Endodermal cell (in vitro differentiated cells): ENCODE results near the gene CCT3. TPM values are rescaled to one million over a fixed set of nuclear protein-coding genes. Genes with fewer than 3 reads are reported as not detected.

ENCODE experiments used
- DNase-seq: peaks from one replicate; pipeline ENCODE4 v3.0.0-alpha.2; 2017
- H3K27ac ChIP-seq: 2 replicates; pipeline ENCODE4 v1.5.1; 2013; ENCODE audit warnings: mild to moderate bottlenecking, low read depth, low read length, moderate library complexity
- H3K27me3 ChIP-seq: 2 replicates; pipeline ENCODE4 v1.6.1; 2013; ENCODE audit warnings: mild to moderate bottlenecking, low read length, moderate library complexity; ENCODE audit not compliant: insufficient read depth, control insufficient read depth, poor library complexity, severe bottlenecking
- H3K36me3 ChIP-seq: 2 replicates; pipeline ENCODE4 v1.7.0; 2013; ENCODE audit warnings: mild to moderate bottlenecking, low read length, moderate library complexity; ENCODE audit not compliant: control insufficient read depth, insufficient read depth
- H3K4me1 ChIP-seq: one replicate; pipeline ENCODE4 v1.7.0; 2013; ENCODE audit warnings: low read length; ENCODE audit not compliant: control insufficient read depth, insufficient read depth
- H3K4me3 ChIP-seq: 2 replicates; pipeline ENCODE4 v1.5.1; 2013; ENCODE audit warnings: mild to moderate bottlenecking, low read length, moderate library complexity
- H3K9ac ChIP-seq: 2 replicates; pipeline ENCODE4 v1.6.1; 2013; ENCODE audit warnings: mild to moderate bottlenecking, low read length, moderate library complexity; ENCODE audit not compliant: poor library complexity, severe bottlenecking; ENCODE audit errors: extremely low read depth
- H3K9me3 ChIP-seq: 2 replicates; pipeline ENCODE4 v1.6.1; 2013; ENCODE audit warnings: mild to moderate bottlenecking, low read length, moderate library complexity; ENCODE audit not compliant: control insufficient read depth
- H3K27ac Mint-ChIP-seq: 2 replicates; pipeline ENCODE4 v1.8.0; 2020; ENCODE audit warnings: mixed read lengths
- H3K27me3 Mint-ChIP-seq: 2 replicates; pipeline ENCODE4 v1.8.0; 2021; ENCODE audit warnings: mild to moderate bottlenecking, mixed read lengths; ENCODE audit not compliant: insufficient read depth
- H3K36me3 Mint-ChIP-seq: 2 replicates; pipeline ENCODE4 v1.8.0; 2020; ENCODE audit warnings: low read depth, mixed read lengths
- H3K4me1 Mint-ChIP-seq: 2 replicates; pipeline ENCODE4 v1.8.0; 2020; ENCODE audit warnings: mixed read lengths
- H3K4me3 Mint-ChIP-seq: 2 replicates; pipeline ENCODE4 v1.8.0; 2020; ENCODE audit warnings: mild to moderate bottlenecking, moderate library complexity, mixed read lengths
- H3K9me3 Mint-ChIP-seq: 2 replicates; pipeline ENCODE4 v1.8.0; 2020; ENCODE audit warnings: mild to moderate bottlenecking, mixed read lengths
- WGBS, 2 experiments: methylation state at CpG; one replicate each; pipeline versions ENCODE4 v1.1.5 to v1.1.7; 2013; ENCODE audit warnings: missing lambda C conversion rate in 2 of 2, mixed read lengths in 1 of 2; ENCODE audit not compliant: insufficient coverage in 1 of 2, insufficient read length in 1 of 2; 5-methylcytosine and 5-hydroxymethylcytosine counted together
- total RNA-seq, 2 donors: library from RNA; stranded (reverse); fragmentation: NEBNext Ultra II Directional in 1 of 2; extraction: Animal tissue kit (Norgen Biotek cat#: 25700) in 1 of 2; gene quantifications; 2 replicates in 1 of 2; 3 replicates in 1 of 2; pipeline ENCODE4 v1.2.1, GENCODE V29; 2021
- TF ChIP-seq, protein P1 (sequence below): fragments of 200-600 bp; sonication (generic); conservative IDR thresholded peaks from 2 replicates; pipeline ENCODE4 v1.5.0; 2021; ENCODE audit warnings: antibody characterized with exemption, mild to moderate bottlenecking

CCT3 gene
- total RNA-seq, 2 donors from 2014 or later = 323 to 351 TPM

DNA sequence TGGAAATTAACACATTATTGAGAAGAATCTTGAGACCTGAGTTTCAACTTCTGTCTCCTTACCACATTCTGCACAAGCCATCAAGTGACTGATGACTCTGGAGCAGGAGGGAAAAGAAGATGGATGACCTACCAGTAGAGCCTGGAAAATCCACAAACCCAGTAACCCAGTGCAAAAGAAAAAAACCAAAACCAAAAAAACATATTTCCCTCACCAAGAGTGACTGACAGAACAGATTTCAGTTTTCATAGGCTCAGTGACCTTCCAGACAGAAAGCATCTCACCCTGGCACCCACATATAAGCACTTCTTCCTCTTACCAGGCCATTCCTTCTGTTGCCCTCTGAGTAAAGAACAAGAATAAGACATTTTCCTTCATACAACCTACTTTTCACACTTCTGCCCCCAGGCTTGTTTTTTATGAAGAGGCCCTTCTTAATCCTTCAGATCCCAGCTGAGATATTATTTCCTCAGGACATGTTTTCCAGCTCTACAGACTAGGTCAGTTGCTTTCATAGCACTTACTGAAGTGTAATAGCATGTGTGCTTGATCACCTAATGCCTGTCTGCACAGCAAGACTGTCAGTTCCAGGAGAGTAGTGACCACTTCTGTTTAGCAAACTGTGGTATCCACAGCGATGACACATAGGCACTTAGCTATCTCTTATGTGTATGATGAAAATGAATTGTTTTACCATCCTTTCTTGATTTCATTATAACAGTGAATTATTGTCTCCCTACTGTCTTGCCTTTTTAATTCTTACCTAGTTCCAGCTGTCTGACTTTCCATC, 4.3 kb upstream of the CCT3 start:
- Mint-ChIP-seq H3K4me1 (peaks cover 15% of the 10 kb centered on the region), H3K27me3 (no peaks in the 10 kb centered on the region), H3K36me3 (no peaks in the 10 kb centered on the region), H3K4me3 (no peak overlapping the region), H3K9me3 (no peaks in the 10 kb centered on the region), H3K27ac (no peak overlapping the region)
- H3K4me3 ChIP-seq = no peak overlapping the region
- no peaks in the 10 kb centered on the region for H3K27me3 ChIP-seq
- H3K36me3 ChIP-seq = no peaks in the 10 kb centered on the region
- WGBS, 2 experiments = 100% methylated on average over 1 of the region's 1 CpG; no CpG with 5 or more reads in 1 of the 2 experiments
- no peak for DNase-seq
- no peaks in the 10 kb centered on the region for H3K9me3 ChIP-seq
- H3K9ac ChIP-seq = no peak overlapping the region
- no peak overlapping the region for H3K27ac ChIP-seq
- TF ChIP-seq, protein P1, sequence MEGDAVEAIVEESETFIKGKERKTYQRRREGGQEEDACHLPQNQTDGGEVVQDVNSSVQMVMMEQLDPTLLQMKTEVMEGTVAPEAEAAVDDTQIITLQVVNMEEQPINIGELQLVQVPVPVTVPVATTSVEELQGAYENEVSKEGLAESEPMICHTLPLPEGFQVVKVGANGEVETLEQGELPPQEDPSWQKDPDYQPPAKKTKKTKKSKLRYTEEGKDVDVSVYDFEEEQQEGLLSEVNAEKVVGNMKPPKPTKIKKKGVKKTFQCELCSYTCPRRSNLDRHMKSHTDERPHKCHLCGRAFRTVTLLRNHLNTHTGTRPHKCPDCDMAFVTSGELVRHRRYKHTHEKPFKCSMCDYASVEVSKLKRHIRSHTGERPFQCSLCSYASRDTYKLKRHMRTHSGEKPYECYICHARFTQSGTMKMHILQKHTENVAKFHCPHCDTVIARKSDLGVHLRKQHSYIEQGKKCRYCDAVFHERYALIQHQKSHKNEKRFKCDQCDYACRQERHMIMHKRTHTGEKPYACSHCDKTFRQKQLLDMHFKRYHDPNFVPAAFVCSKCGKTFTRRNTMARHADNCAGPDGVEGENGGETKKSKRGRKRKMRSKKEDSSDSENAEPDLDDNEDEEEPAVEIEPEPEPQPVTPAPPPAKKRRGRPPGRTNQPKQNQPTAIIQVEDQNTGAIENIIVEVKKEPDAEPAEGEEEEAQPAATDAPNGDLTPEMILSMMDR = no peak
- H3K4me1 ChIP-seq = peaks cover 4% of the 10 kb centered on the region

DNA sequence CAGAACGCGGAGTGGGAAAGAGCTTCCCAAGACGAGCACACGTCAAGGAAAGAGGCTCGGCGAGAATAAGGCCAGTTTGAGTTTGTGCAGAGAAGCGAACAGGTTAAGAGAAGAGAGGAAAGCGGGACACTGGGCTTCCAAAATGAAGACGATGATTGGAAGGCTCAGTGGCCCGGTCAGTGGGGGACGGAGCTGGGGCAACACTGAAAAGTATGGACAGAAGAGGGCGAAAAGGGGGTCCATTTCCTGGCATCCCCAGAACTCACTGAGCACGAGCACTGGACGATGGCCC, 258 bp downstream of the CCT3 start:
- TF ChIP-seq, protein P1 = no peak
- DNase-seq = no peak
- H3K4me1 Mint-ChIP-seq = peaks cover 14% of the 10 kb centered on the region
- WGBS, 2 experiments = 0 to 1% methylated on average over 8 to 14 of the region's 14 CpGs
- Histone ChIP-seq H3K27me3 (no peaks in the 10 kb centered on the region), H3K4me1 (peaks cover 2% of the 10 kb centered on the region), H3K9me3 (no peaks in the 10 kb centered on the region), H3K4me3 (peak overlapping the region; percentile 100), H3K27ac (peak overlapping the region; percentile 42), H3K36me3 (peaks cover 34% of the 10 kb centered on the region), H3K9ac (peak overlapping the region; percentile 77)
- H3K4me3 Mint-ChIP-seq = peak overlapping the region; percentile 100
- H3K36me3 Mint-ChIP-seq = peaks cover 31% of the 10 kb centered on the region
- no peaks in the 10 kb centered on the region for H3K9me3 Mint-ChIP-seq
- H3K27ac Mint-ChIP-seq = peak overlapping the region; percentile 96
- no peaks in the 10 kb centered on the region for H3K27me3 Mint-ChIP-seq

DNA sequence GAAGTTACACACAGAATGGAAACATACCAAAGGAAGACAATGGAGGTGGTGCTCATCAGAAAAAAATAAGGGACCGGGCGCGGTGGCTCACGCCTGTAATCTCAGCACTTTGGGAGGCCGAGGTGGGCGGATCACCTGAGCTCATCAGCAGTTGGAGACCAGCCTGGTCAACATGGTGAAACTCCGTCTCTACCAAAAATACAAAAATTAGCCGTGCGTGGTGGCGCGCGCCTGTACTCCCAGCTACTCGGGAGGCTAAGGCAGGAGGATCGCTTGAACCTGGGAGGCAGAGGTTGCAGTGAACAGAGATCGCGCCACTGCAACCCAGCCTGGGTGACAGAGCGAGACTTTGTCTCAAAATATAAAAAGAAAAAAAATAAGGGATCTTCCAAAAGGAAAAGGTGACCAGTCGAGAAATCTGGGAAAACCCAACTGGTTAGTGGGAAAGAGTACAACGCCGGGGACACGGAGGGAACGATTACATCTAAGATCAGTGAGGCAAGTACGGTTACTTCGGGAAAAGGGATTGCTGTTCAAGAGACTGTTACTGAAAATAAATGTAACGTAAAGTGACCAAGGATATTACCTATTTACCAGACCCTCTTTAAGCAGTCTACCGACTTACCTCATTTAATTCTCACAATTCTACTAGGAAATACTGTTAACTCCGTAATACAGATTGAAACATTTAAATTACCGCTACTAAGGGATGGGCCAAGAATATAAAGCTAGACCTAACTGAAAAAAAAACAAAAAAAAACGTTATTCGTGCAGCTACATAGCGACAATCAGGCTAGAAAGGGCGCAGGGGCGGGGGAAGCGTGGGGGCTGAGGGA, 822 bp downstream of the CCT3 start:
- H3K27me3 Mint-ChIP-seq = no peaks in the 10 kb centered on the region
- peak overlapping the region; percentile 100 for H3K4me3 Mint-ChIP-seq
- H3K36me3 Mint-ChIP-seq = peaks cover 36% of the 10 kb centered on the region
- no peaks in the 10 kb centered on the region for H3K9me3 ChIP-seq
- peaks cover 2% of the 10 kb centered on the region for H3K4me1 ChIP-seq
- H3K4me1 Mint-ChIP-seq = peaks cover 14% of the 10 kb centered on the region
- H3K36me3 ChIP-seq = peaks cover 39% of the 10 kb centered on the region
- TF ChIP-seq, protein P1 = no peak
- no peaks in the 10 kb centered on the region for H3K27me3 ChIP-seq
- no peak for DNase-seq
- peak overlapping the region; percentile 77 for H3K9ac ChIP-seq
- H3K27ac Mint-ChIP-seq = peak overlapping the region; percentile 96
- WGBS, 2 experiments = 24 to 39% methylated on average over 21 to 34 of the region's 34 CpGs
- H3K27ac ChIP-seq = no peak overlapping the region
- no peaks in the 10 kb centered on the region for H3K9me3 Mint-ChIP-seq
- H3K4me3 ChIP-seq = peak overlapping the region; percentile 100
